T follicular helper cell (primary cell): ENCODE data around the gene NPAS2.

ENCODE experiments used
- DNase-seq: peaks from one replicate; pipeline ENCODE4 v3.0.0-alpha.2; 2020; ENCODE audit warnings: low read depth

The NPAS2 gene

GRCh38 chr2:100968146-100969145 is 148.5 kb downstream of the NPAS2 start:
- DNase-seq: no peak

GRCh38 chr2:100969998-100970397 is 150.1 kb downstream of the NPAS2 start:
- DNase-seq: no peak

DNA sequence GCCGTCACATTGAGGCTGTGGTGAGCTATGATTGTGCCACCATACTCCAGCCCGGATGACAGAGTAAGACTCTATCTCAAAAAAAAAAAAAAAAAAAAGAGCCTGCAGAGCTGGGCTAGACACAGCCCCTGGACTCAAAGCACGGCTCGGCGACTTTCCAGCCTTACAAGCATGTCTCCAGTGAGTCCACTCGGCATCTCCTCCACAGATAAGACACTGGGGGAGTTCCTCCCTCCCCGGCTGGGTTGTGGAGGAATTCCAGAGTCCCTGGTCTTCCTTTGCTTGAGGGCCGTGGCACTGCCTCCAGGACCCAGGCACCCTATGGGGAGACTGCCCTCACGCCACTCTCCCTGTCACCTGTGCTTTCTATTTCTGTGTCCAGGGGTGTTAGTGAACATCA is 151.3 kb downstream of the NPAS2 start:
- no peak for DNase-seq

- no peak for DNase-seq
These were observed 152.5 kb downstream of the NPAS2 start for GRCh38 chr2:100972452-100972851.

GRCh38 chr2:100974712-100975520 is 155.0 kb downstream of the NPAS2 start:
- no peak for DNase-seq

GRCh38 chr2:100975521-100975785 is 155.5 kb downstream of the NPAS2 start:
- no peak for DNase-seq

- no peak for DNase-seq
These were observed 156.1 kb downstream of the NPAS2 start for GRCh38 chr2:100976061-100976460.

GRCh38 chr2:100976645-100977391 is 156.9 kb downstream of the NPAS2 start:
- DNase-seq: no peak

GRCh38 chr2:100977511-100977910 is 157.6 kb downstream of the NPAS2 start:
- no peak for DNase-seq

- DNase-seq: no peak
These were observed 158.7 kb downstream of the NPAS2 start for GRCh38 chr2:100978582-100979191.

GRCh38 chr2:100980046-100980445 is 160.1 kb downstream of the NPAS2 start:
- DNase-seq: no peak

GRCh38 chr2:100981011-100981410 is 161.1 kb downstream of the NPAS2 start:
- DNase-seq: no peak

DNA sequence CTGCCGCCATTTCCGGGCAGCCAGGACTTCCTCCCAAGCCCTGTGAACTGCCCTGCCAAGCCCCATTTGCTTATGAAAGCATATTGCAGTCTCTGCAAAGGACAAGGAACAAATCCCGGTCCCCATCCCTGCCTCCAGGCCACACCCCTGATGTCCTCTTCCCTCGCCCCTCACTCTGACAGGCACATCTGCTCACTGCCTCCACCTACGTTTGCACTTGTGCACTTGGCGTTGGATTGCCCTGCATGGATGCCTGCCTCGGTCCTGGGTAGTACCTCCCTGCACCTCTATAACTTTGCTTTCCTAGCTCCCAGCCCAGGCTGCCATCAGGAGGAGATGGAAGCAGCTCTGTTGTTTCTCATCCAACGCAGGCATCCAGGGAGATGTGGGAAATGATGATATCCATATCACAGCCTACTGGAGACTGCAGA is 162.5 kb downstream of the NPAS2 start:
- DNase-seq: no peak

DNA sequence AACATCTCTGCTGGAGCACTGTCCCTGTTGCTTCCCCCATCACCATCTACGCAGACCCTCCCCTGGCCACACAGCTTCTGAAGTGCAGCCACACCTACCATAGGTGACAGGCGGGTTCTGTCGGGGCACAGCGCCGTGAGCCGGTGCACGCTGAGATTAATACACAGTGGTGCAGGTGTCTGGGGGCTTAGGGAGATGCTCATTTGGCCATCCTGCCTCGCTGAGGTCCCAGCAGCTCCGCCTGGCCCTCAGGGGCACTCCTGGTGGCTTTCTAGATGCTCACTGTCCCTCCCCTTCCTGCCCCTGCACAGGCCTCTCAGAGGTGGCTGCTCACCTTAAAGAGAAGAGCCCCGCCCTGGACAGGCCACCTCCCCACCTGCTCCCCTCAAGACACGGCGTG is 163.3 kb downstream of the NPAS2 start:
- DNase-seq: no peak

GRCh38 chr2:100983684-100984310 is 163.9 kb downstream of the NPAS2 start:
- no peak for DNase-seq

DNA sequence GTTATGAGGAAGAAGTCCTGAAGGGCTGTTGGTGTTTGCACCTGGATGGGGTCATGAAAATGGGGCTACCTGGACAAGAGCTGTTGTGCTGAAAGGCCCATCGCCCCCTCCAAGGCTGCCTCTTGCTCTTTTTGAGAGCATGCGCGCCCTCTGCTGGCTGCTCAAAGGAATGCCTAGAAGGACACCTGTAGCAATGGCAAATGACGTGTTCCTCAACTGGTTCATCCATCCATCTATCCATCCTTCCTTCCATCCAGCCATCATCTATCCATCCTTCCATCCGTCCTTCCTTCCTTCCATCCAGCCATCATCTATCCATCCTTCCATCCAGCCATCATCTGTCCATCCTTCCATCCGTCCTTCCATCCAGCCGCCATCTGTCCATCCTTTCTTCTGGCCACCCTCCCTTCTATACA is 165.0 kb downstream of the NPAS2 start:
- DNase-seq: peak; percentile 64

- no peak for DNase-seq
These were observed 166.2 kb downstream of the NPAS2 start for GRCh38 chr2:100986157-100986556.

DNA sequence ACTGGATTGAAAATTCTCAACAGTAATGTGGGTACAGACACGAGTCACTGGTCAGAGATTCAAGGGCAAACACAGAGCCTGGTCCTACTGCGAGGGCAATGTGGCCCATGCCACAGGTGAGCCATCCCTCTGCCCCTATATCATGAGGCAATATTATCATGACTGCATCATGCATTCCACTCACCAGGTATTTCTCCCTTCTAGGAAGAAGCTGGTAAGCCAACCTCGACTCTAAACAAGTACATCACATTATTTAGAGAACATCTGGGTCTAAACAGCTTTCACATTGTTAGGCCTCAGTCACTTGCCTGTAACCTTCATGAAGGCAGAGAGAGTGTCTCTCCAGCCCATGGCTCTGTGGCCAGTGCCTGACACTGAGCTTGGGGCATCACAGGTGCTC is 167.6 kb downstream of the NPAS2 start:
- no peak for DNase-seq

- no peak for DNase-seq
These were observed 168.0 kb downstream of the NPAS2 start for GRCh38 chr2:100987974-100988373.

DNA sequence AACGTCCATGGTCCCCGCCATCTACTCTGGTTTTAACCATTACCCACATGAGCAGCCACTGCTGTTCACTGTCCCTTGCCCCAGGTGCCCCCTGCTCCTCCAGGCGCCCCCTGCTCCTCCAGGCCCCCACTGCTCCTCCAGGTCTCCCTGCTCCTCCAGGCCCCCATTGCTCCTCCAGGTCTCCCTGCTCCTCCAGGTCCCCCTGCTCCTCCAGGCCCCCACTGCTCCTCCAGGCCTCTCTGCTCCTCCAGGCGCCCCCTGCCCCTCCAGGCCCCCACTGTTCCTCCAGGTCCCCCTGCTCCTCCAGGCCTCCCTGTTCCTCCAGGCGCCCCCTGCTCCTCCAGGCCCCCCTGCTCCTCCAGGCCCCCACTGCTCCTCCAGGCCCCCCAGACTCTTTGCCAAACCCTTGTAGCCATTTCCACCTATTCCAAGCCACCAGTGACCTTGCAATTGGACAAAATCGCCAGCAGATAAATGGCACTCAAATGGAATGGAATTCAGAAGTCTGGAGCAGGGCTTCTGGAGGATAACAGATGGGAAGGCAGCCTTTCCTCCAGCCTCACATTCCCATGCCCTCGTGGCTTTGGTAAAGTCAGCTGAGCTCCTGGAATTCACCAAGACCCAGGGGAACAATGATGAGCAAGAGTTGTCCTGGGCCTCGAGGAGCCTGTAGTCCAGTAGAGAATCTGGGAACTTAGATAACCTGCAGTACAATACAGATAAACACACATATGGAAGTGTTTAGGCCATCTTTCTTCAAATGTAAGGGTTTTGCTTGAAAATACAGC is 168.9 kb downstream of the NPAS2 start:
- no peak for DNase-seq

GRCh38 chr2:100989666-100990065 is 169.7 kb downstream of the NPAS2 start:
- no peak for DNase-seq
